Measurements from ENCODE around the gene TESPA1.

- TF ChIP-seq GATA2 (IDR thresholded peaks at IDR 0.05; ENCODE audit: low read depth, low read length) = no peak
- TF ChIP-seq GATA3 (IDR thresholded peaks at IDR 0.05; ENCODE audit: low read depth, low read length) = no peak
Observed at GRCh38 chr12:54950071-54950727, 34.4 kb downstream of the TESPA1 start.
